OCI-LY7 (cell line): Measurements from ENCODE around the gene NEDD8. TPM values are rescaled to one million over a fixed set of nuclear protein-coding genes. Genes with fewer than 3 reads are reported as not detected.
"Not testable (repeated sequence)": the region's sequence is repeated elsewhere in the genome, so short reads cannot be mapped to it uniquely, and the experiment has no call there.

Experiments used
- BruUV-seq: library from RNA; stranded (reverse); fragments of 400-500 nt; replicated peaks from 2 replicates; lab custom pipeline; 2021; lab: Mats Ljungman, UMichigan
- CTCF ChIA-PET: fragments of 300-600 bp; sonication (Branson Sonifier 250); formaldehyde crosslinking; loops from one replicate; lab custom pipeline; 2022; ENCODE audit warnings: antibody characterized with exemption; ENCODE audit not compliant: unreplicated experiment; lab: Charles Lee
- POLR2A ChIA-PET: fragments of 300-600 bp; sonication (Branson Sonifier 250); formaldehyde crosslinking; loops from one replicate; lab custom pipeline; 2022; ENCODE audit warnings: antibody characterized with exemption; lab: Charles Lee
- DNase-seq: peaks from one replicate; pipeline ENCODE4 v3.0.0-alpha.2; 2015; ENCODE audit warnings: low spot score
- H2AFZ ChIP-seq: fragments of 200-600 bp; sonication (generic), shearing (Covaris generic); 2 replicates; pipeline ENCODE4 v1.6.1; 2014; ENCODE audit warnings: mild to moderate bottlenecking, antibody characterized with exemption, low read length, moderate library complexity
- H3K27ac ChIP-seq: fragments of 200-600 bp; sonication (generic); 2 replicates; pipeline ENCODE4 v1.5.1; 2014; ENCODE audit warnings: mixed run types, low read depth, mild to moderate bottlenecking, moderate library complexity, low read length, inconsistent platforms; ENCODE audit not compliant: poor library complexity, severe bottlenecking
- H3K36me3 ChIP-seq: fragments of 200-600 bp; sonication (generic); 2 replicates; pipeline ENCODE4 v1.6.1; 2014; ENCODE audit warnings: mild to moderate bottlenecking, antibody characterized with exemption, low read length, moderate library complexity, mixed read lengths; ENCODE audit not compliant: insufficient read depth
- H3K4me1 ChIP-seq: fragments of 200-600 bp; sonication (generic); 2 replicates; pipeline ENCODE4 v1.5.1; 2014; ENCODE audit warnings: mild to moderate bottlenecking, low read length; ENCODE audit not compliant: insufficient read depth, poor library complexity, severe bottlenecking
- H3K4me2 ChIP-seq: fragments of 200-600 bp; sonication (generic); 2 replicates; pipeline ENCODE4 v1.6.1; 2014; ENCODE audit warnings: mild to moderate bottlenecking, low read length
- H3K4me3 ChIP-seq: fragments of 200-600 bp; sonication (generic); 2 replicates; pipeline ENCODE4 v1.5.1; 2014; ENCODE audit warnings: mild to moderate bottlenecking, low read depth, low read length; ENCODE audit not compliant: poor library complexity, severe bottlenecking
- H3K79me2 ChIP-seq: fragments of 200-600 bp; sonication (generic); 2 replicates; pipeline ENCODE4 v1.6.1; 2016; ENCODE audit warnings: low read depth, mild to moderate bottlenecking, low read length, moderate library complexity, mixed read lengths; ENCODE audit not compliant: insufficient read depth
- H3K9me2 ChIP-seq: fragments of 200-600 bp; sonication (generic); 2 replicates; pipeline ENCODE4 v1.6.1; 2016; ENCODE audit warnings: mild to moderate bottlenecking, low read length, mixed read lengths; ENCODE audit not compliant: insufficient read depth
- H3K9me3 ChIP-seq: fragments of 200-600 bp; sonication (generic); 2 replicates; pipeline ENCODE4 v1.6.1; 2014; ENCODE audit warnings: mild to moderate bottlenecking, mixed run types, low read length, mixed read lengths
- H4K20me1 ChIP-seq: fragments of 200-600 bp; sonication (generic); 2 replicates; pipeline ENCODE4 v1.6.1; 2014; ENCODE audit warnings: mild to moderate bottlenecking, antibody characterized with exemption, low read length, moderate library complexity, mixed read lengths; ENCODE audit not compliant: insufficient read depth
- CTCF ChIP-seq: fragments of 200-600 bp; sonication (generic); conservative IDR thresholded peaks from 2 replicates; pipeline ENCODE4 v1.5.1; 2014; ENCODE audit warnings: mild to moderate bottlenecking, antibody characterized with exemption, low read length, moderate library complexity, mixed read lengths
- EZH2phosphoT487 ChIP-seq: fragments of 200-600 bp; sonication (generic); IDR thresholded peaks from 2 replicates; pipeline ENCODE4 v1.6.1; 2018; ENCODE audit warnings: low read depth, borderline replicate concordance, mild to moderate bottlenecking, mixed run types, antibody characterized with exemption, low read length, moderate library complexity, mixed read lengths
- intact Hi-C: fragments of 100-400 bp; cut with micrococcal nuclease; formaldehyde crosslinking; loops from one replicate; pipeline ENCODE4 v1.10.0; 2022; ENCODE audit not compliant: unreplicated experiment
- total RNA-seq, 2 experiments: library from RNA; depleted of rRNA in 1 of 2; stranded (reverse); fragments of >200 nt in 1 of 2; shearing (Covaris generic) in 1 of 2; gene quantifications; 2 replicates each; pipeline ENCODE4 v1.2.3, GENCODE V29; 2014 to 2022

Gene NEDD8
- total RNA-seq, 2 experiments from 2014 or later: 167 to 174 TPM

GRCh38 chr14:24219521-24219920, 12.6 kb downstream of the NEDD8 start:
- CTCF ChIA-PET: interaction anchor here (1.5 kb wide), 1 partner anchor 23 kb away, joined by 3 read pairs; the partner anchor contains the start of gene TINF2
- Histone ChIP-seq H3K79me2 (peaks cover 43% of the 10 kb centered on the region), H4K20me1 (no peaks in the 10 kb centered on the region), H3K4me3 (no peak overlapping the region), H3K4me1 (peaks cover 12% of the 10 kb centered on the region), H3K27ac (no peak overlapping the region), H3K4me2 (no peak overlapping the region), H3K36me3 (peaks cover 10% of the 10 kb centered on the region; the same call in 1 of the 2 replicates), H3K9me3 (no peaks in the 10 kb centered on the region), H3K9me2 (no peaks in the 10 kb centered on the region), H2AFZ (no peak overlapping the region)
- POLR2A ChIA-PET: interaction anchor here (0.6 to 1.9 kb wide), 5 partner anchors 8 to 114 kb away, joined by 3 to 9 read pairs (median 4); partner anchors contain the start of gene TINF2
- no peak for DNase-seq
- no TSS peak for BruUV-seq
- intact Hi-C loops: no loop called here
- TF ChIP-seq EZH2phosphoT487 (no peak), CTCF (no peak)

DNA sequence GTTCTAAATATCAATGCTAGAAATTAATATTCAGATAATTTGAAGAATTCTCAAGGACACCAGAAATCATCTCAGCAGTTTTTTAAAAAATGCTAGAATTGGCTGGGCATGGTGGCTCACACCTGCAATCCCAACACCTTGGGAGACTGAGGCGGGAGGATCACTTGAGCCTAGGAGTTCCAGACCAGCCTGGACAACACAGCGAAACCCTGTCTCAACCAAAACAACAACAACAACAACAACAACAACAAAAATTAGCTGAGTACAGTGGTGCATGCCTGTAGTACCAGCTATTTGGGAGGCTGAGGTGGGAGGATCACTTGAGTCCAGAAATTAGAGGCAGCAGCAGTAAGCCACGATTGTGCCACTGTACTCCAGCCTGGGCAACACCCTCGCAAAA, 13.1 kb downstream of the NEDD8 start:
- H4K20me1 ChIP-seq: no peaks in the 10 kb centered on the region
- no peak overlapping the region for H2AFZ ChIP-seq
- TF ChIP-seq EZH2phosphoT487: no peak
- no peak for TF ChIP-seq CTCF
- peaks cover 6% of the 10 kb centered on the region; the same call in 1 of the 2 replicates for H3K36me3 ChIP-seq
- peaks cover 44% of the 10 kb centered on the region for H3K79me2 ChIP-seq
- CTCF ChIA-PET: interaction anchor here (1.5 kb wide), 1 partner anchor 23 kb away, joined by 3 read pairs; the partner anchor contains the start of gene TINF2
- POLR2A ChIA-PET: interaction anchor here (0.6 to 1.9 kb wide), 5 partner anchors 8 to 115 kb away, joined by 3 to 9 read pairs (median 4); partner anchors contain the start of gene TINF2
- no TSS peak for BruUV-seq
- H3K4me2 ChIP-seq: no peak overlapping the region
- H3K4me1 ChIP-seq: peaks cover 16% of the 10 kb centered on the region
- no peak overlapping the region for H3K27ac ChIP-seq
- H3K9me3 ChIP-seq: no peaks in the 10 kb centered on the region
- H3K9me2 ChIP-seq: no peaks in the 10 kb centered on the region
- no peak for DNase-seq
- intact Hi-C loops: no loop called here
- no peak overlapping the region for H3K4me3 ChIP-seq

DNA sequence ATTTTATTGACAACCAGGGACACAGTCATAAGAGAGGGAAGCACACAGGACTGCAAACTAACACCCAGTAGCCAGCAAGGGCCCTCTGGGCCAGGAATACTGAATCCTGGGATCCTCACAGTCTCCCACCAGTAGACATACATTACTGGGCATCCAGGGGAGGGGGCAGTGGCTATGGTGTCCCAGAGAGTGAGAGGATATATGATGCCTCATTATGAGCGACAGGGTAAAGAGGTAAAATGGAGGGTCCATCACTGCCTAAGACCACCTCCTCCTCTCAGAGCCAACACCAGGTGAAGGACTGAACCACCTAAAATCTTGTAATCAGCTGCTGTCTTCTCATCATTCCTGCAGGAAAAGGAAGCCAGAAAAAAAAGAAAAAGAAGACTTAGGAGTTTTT, 15.3 kb downstream of the NEDD8 start:
- Histone ChIP-seq H3K79me2 (peaks cover 35% of the 10 kb centered on the region), H3K4me1 (peaks cover 28% of the 10 kb centered on the region)
- H2AFZ ChIP-seq, BruUV-seq, H4K20me1 ChIP-seq, DNase-seq, H3K4me3 ChIP-seq, H3K9me2 ChIP-seq, H3K4me2 ChIP-seq, CTCF ChIA-PET, H3K27ac ChIP-seq, H3K9me3 ChIP-seq, H3K36me3 ChIP-seq: not testable (repeated sequence)
- intact Hi-C loops: loop anchor here (1.0 kb wide), 1 partner anchor 54 kb away; the partner anchor contains the start of gene RABGGTA
- POLR2A ChIA-PET: interaction anchor here (1.5 kb wide), 1 partner anchor 25 kb away, joined by 5 read pairs; the partner anchor contains the start of gene TINF2
